ENCODE data around the gene WDFY2. TPM values are rescaled to one million over a fixed set of nuclear protein-coding genes. Genes with fewer than 3 reads are reported as not detected.
"Not testable (repeated sequence)": the region's sequence is repeated elsewhere in the genome, so short reads cannot be mapped to it uniquely, and the experiment has no call there.

WDFY2 gene, protein sequence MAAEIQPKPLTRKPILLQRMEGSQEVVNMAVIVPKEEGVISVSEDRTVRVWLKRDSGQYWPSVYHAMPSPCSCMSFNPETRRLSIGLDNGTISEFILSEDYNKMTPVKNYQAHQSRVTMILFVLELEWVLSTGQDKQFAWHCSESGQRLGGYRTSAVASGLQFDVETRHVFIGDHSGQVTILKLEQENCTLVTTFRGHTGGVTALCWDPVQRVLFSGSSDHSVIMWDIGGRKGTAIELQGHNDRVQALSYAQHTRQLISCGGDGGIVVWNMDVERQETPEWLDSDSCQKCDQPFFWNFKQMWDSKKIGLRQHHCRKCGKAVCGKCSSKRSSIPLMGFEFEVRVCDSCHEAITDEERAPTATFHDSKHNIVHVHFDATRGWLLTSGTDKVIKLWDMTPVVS
- 6.8 TPM for total RNA-seq

DNA sequence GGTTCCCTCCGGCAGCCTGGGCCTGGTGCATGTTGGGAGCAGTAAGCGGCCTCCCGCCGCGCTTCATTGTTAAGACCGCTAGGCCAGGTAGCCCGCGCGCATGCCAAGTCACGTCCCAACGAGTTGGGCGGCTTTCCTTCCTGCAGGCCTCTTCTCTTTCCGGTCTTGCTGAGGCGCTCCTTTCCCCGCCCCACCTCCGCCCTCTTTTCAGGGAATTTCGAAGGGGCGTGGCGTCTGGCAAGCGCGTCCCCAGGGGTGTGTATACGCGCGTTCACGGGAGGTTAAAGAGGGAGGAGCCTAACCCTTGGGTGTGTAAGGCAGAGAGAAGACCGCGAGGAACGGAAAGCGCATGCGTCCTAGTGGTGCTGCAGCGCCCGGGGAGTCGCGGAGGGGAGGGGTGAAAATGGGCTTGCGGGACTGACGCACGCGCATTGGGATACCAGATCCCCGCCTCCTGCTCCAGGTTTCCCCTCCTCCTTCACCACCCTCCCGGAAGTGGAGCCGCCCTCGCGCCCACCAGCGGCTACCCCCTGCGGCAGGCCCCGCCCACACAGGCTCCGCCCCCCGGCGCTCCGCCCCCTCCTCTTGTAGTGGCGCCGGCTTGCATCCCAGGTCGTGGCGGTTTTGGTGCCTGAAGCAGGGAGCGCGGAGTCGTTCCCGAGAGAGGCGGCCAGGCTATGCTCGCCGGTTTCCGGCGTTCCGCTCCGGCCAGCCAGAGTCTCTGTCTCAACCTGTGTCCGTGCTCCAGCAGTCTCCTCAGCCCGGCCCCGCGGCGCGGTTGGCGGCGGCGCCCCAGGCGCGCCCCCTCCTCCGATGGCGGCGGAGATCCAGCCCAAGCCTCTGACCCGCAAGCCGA, at the start of gene WDFY2:
Gene WDFY2 (plus strand): TSS at position 588 of the 856 bp plus-strand sequence. CDS start 226 bp downstream, at position 814.
- peak within 1 kb of the TSS; percentile 84 for H3K27ac ChIP-seq (ENCODE audit: low read depth, low read length)
- no peaks in the 10 kb centered on the region for H3K9me3 ChIP-seq (ENCODE audit: control insufficient read depth in 3 of 3, low read length in 3 of 3)
- peak within 1 kb of the TSS; percentile 82 to 91 (median 88) for H3K4me3 ChIP-seq (ENCODE audit: low read length in 3 of 3)
- no peaks in the 10 kb centered on the region for H3K27me3 ChIP-seq (ENCODE audit: control insufficient read depth in 3 of 3, insufficient read depth in 3 of 3, low read length in 3 of 3)
- H3K4me1 ChIP-seq (ENCODE audit: control insufficient read depth in 3 of 3, insufficient read depth in 3 of 3, low read length in 3 of 3) = peaks cover 7 to 15% (median 15%) of the 10 kb centered on the region in 3 donors
- H3K9ac ChIP-seq (ENCODE audit: low read depth in 1 of 3, low read length in 3 of 3) = peak within 1 kb of the TSS; percentile 78 to 82 (median 79)
- no peaks in the 10 kb centered on the region for H3K36me3 ChIP-seq (ENCODE audit: control insufficient read depth in 3 of 3, insufficient read depth in 3 of 3, low read length in 3 of 3)

GRCh38 chr13:51538591-51539179, 45.6 kb upstream of the WDFY2 start:
- H3K4me1 ChIP-seq (ENCODE audit: control insufficient read depth in 3 of 3, insufficient read depth in 3 of 3, low read length in 3 of 3) = peaks cover 0 to 3% (median 0%) of the 10 kb centered on the region in 3 donors
- H3K36me3 ChIP-seq (ENCODE audit: control insufficient read depth in 3 of 3, insufficient read depth in 3 of 3, low read length in 3 of 3) = no peaks in the 10 kb centered on the region
- no peaks in the 10 kb centered on the region for H3K27me3 ChIP-seq (ENCODE audit: control insufficient read depth in 3 of 3, insufficient read depth in 3 of 3, low read length in 3 of 3)
- no peaks in the 10 kb centered on the region for H3K9me3 ChIP-seq (ENCODE audit: control insufficient read depth in 3 of 3, low read length in 3 of 3)
- no peak overlapping the region for H3K4me3 ChIP-seq (ENCODE audit: low read length in 3 of 3)
- no peak overlapping the region for H3K27ac ChIP-seq (ENCODE audit: low read depth, low read length)
- H3K9ac ChIP-seq (ENCODE audit: low read depth in 1 of 3, low read length in 3 of 3) = no peak overlapping the region

- H3K9me3 ChIP-seq (ENCODE audit: control insufficient read depth in 3 of 3, low read length in 3 of 3) = no peaks in the 10 kb centered on the region
- H3K4me3 ChIP-seq (ENCODE audit: low read length in 3 of 3) = no peak overlapping the region
- H3K27me3 ChIP-seq (ENCODE audit: control insufficient read depth in 3 of 3, insufficient read depth in 3 of 3, low read length in 3 of 3) = no peaks in the 10 kb centered on the region
- peak overlapping the region; percentile 27 for H3K27ac ChIP-seq (ENCODE audit: low read depth, low read length)
- H3K9ac ChIP-seq (ENCODE audit: low read depth in 1 of 3, low read length in 3 of 3) = no peak overlapping the region
- H3K4me1 ChIP-seq (ENCODE audit: control insufficient read depth in 3 of 3, insufficient read depth in 3 of 3, low read length in 3 of 3) = peaks cover 0 to 3% (median 0%) of the 10 kb centered on the region in 3 donors
- no peaks in the 10 kb centered on the region for H3K36me3 ChIP-seq (ENCODE audit: control insufficient read depth in 3 of 3, insufficient read depth in 3 of 3, low read length in 3 of 3)
Observed at GRCh38 chr13:51539887-51540286, 44.4 kb upstream of the WDFY2 start.

GRCh38 chr13:51541037-51541436, 43.2 kb upstream of the WDFY2 start:
- no peak overlapping the region for H3K9ac ChIP-seq (ENCODE audit: low read depth in 1 of 3, low read length in 3 of 3)
- H3K27ac ChIP-seq (ENCODE audit: low read depth, low read length) = no peak overlapping the region
- H3K9me3 ChIP-seq (ENCODE audit: control insufficient read depth in 3 of 3, low read length in 3 of 3) = no peaks in the 10 kb centered on the region
- peaks cover 0 to 3% (median 0%) of the 10 kb centered on the region in 3 donors for H3K4me1 ChIP-seq (ENCODE audit: control insufficient read depth in 3 of 3, insufficient read depth in 3 of 3, low read length in 3 of 3)
- H3K36me3 ChIP-seq (ENCODE audit: control insufficient read depth in 3 of 3, insufficient read depth in 3 of 3, low read length in 3 of 3) = no peaks in the 10 kb centered on the region
- H3K4me3 ChIP-seq (ENCODE audit: low read length in 3 of 3) = no peak overlapping the region
- H3K27me3 ChIP-seq (ENCODE audit: control insufficient read depth in 3 of 3, insufficient read depth in 3 of 3, low read length in 3 of 3) = no peaks in the 10 kb centered on the region

DNA sequence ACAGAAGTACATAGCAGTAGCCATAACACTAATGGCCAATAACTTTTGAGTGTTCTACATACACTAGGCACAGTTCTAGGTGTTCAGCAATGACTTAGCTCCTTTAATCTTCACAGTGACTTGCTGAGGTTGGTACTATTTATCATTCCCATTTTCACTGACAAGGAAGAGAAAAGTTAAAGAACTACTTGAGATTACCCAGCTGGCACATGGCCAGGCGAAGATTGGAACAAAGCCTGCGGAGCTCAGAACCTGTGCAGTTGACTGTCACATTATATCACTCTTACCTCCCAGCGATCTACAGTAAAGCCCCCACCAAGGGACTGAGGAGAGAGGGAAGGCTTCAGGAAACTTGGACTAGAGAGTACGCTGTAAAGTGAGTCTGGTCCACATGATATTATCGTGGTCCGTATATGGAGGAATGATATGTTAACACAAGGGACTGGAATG, 42.4 kb upstream of the WDFY2 start:
- peaks cover 0 to 3% (median 0%) of the 10 kb centered on the region in 3 donors for H3K4me1 ChIP-seq (ENCODE audit: control insufficient read depth in 3 of 3, insufficient read depth in 3 of 3, low read length in 3 of 3)
- H3K9ac ChIP-seq (ENCODE audit: low read depth in 1 of 3, low read length in 3 of 3) = no peak overlapping the region
- no peaks in the 10 kb centered on the region for H3K27me3 ChIP-seq (ENCODE audit: control insufficient read depth in 3 of 3, insufficient read depth in 3 of 3, low read length in 3 of 3)
- H3K9me3 ChIP-seq (ENCODE audit: control insufficient read depth in 3 of 3, low read length in 3 of 3) = no peaks in the 10 kb centered on the region
- no peaks in the 10 kb centered on the region for H3K36me3 ChIP-seq (ENCODE audit: control insufficient read depth in 3 of 3, insufficient read depth in 3 of 3, low read length in 3 of 3)
- H3K27ac ChIP-seq (ENCODE audit: low read depth, low read length) = no peak overlapping the region
- no peak overlapping the region for H3K4me3 ChIP-seq (ENCODE audit: low read length in 3 of 3)

DNA sequence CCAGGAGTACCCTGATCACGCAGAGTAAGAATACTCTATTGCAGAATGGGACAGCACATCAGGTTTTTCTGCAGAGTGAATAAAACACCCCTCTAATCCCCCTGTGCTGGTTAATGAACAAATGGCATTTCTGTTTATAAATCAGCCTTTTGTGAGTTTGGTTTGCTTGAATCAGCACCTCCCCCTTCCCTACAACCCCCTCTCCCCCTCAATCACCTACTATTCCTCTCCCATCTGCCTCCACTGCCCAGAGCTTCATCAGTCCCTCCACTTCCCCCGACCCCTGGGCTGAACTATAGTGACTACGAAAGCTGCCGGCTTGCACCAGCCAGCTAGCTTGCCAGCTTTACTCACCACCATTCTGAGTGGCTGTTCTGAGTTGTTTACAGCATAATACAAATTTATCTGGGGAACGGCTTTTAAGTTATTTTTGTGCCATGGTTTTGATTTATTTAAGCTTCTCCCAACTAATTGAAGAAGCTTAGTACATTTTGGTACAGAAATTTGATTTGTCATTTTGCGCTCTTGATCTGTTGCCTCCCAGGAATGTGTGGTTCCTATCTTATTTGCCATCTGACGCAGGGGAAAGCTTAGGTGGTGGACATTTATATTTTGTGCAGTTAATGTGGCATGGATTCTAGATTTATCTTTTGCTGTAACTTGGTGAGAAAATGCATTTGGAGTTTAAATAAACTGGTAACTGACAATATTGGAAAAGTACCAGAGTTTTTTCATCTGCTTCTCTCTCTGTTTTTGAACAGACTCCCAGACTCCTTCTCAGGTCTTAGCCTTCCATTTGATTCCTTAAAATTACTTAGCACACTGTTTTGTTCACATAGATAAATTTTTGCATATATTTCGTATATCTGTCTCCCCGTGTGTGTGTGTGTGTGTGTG, 41.7 kb upstream of the WDFY2 start:
- Histone ChIP-seq H3K27ac (ENCODE audit: low read depth, low read length) (no peak overlapping the region), H3K36me3 (ENCODE audit: control insufficient read depth in 3 of 3, insufficient read depth in 3 of 3, low read length in 3 of 3) (no peaks in the 10 kb centered on the region), H3K27me3 (ENCODE audit: control insufficient read depth in 3 of 3, insufficient read depth in 3 of 3, low read length in 3 of 3) (no peaks in the 10 kb centered on the region), H3K4me3 (ENCODE audit: low read length in 3 of 3) (no peak overlapping the region), H3K4me1 (ENCODE audit: control insufficient read depth in 3 of 3, insufficient read depth in 3 of 3, low read length in 3 of 3) (peaks cover 0 to 3% (median 0%) of the 10 kb centered on the region in 3 donors), H3K9me3 (ENCODE audit: control insufficient read depth in 3 of 3, low read length in 3 of 3) (no peaks in the 10 kb centered on the region), H3K9ac (ENCODE audit: low read depth in 1 of 3, low read length in 3 of 3) (no peak overlapping the region)

GRCh38 chr13:51545446-51545845, 38.8 kb upstream of the WDFY2 start:
- H3K4me3 ChIP-seq (ENCODE audit: low read length in 3 of 3); H3K27ac ChIP-seq (ENCODE audit: low read depth, low read length); H3K27me3 ChIP-seq (ENCODE audit: control insufficient read depth in 3 of 3, insufficient read depth in 3 of 3, low read length in 3 of 3); H3K9me3 ChIP-seq (ENCODE audit: control insufficient read depth in 3 of 3, low read length in 3 of 3); H3K9ac ChIP-seq (ENCODE audit: low read depth in 1 of 3, low read length in 3 of 3); H3K4me1 ChIP-seq (ENCODE audit: control insufficient read depth in 3 of 3, insufficient read depth in 3 of 3, low read length in 3 of 3); H3K36me3 ChIP-seq (ENCODE audit: control insufficient read depth in 3 of 3, insufficient read depth in 3 of 3, low read length in 3 of 3): not testable (repeated sequence)

- Histone ChIP-seq H3K36me3 (ENCODE audit: control insufficient read depth in 3 of 3, insufficient read depth in 3 of 3, low read length in 3 of 3) (no peaks in the 10 kb centered on the region), H3K27ac (ENCODE audit: low read depth, low read length) (no peak overlapping the region), H3K27me3 (ENCODE audit: control insufficient read depth in 3 of 3, insufficient read depth in 3 of 3, low read length in 3 of 3) (no peaks in the 10 kb centered on the region), H3K4me1 (ENCODE audit: control insufficient read depth in 3 of 3, insufficient read depth in 3 of 3, low read length in 3 of 3) (no peaks in the 10 kb centered on the region), H3K4me3 (ENCODE audit: low read length in 3 of 3) (no peak overlapping the region), H3K9ac (ENCODE audit: low read depth in 1 of 3, low read length in 3 of 3) (no peak overlapping the region), H3K9me3 (ENCODE audit: control insufficient read depth in 3 of 3, low read length in 3 of 3) (no peaks in the 10 kb centered on the region)
Observed at GRCh38 chr13:51547425-51548176, 36.7 kb upstream of the WDFY2 start.

DNA sequence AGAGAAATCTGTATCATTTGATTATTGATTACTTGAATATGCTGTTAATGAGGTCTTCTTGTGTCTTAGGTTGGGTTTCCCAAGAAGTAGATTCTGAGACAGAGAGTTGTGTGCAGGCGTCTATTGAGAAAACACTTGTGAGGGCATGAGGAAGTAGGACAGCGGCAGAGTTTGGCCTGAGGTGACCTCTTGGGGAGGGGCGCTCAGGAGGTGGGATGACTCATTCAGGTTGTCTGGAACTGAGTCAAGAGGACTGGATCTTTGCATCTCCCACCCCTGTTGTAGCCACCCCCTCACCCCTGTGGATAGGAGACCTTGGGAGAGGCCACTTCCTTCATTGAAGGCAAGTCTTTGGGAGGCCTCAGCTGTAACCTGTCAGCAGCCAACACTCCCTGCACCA, 35.2 kb upstream of the WDFY2 start:
- H3K36me3 ChIP-seq (ENCODE audit: control insufficient read depth in 3 of 3, insufficient read depth in 3 of 3, low read length in 3 of 3) = no peaks in the 10 kb centered on the region
- H3K27ac ChIP-seq (ENCODE audit: low read depth, low read length) = no peak overlapping the region
- H3K9me3 ChIP-seq (ENCODE audit: control insufficient read depth in 3 of 3, low read length in 3 of 3) = no peaks in the 10 kb centered on the region
- no peaks in the 10 kb centered on the region for H3K27me3 ChIP-seq (ENCODE audit: control insufficient read depth in 3 of 3, insufficient read depth in 3 of 3, low read length in 3 of 3)
- no peak overlapping the region for H3K4me3 ChIP-seq (ENCODE audit: low read length in 3 of 3)
- no peaks in the 10 kb centered on the region for H3K4me1 ChIP-seq (ENCODE audit: control insufficient read depth in 3 of 3, insufficient read depth in 3 of 3, low read length in 3 of 3)
- H3K9ac ChIP-seq (ENCODE audit: low read depth in 1 of 3, low read length in 3 of 3) = no peak overlapping the region

All from skeletal muscle tissue (tissue), 4 donors.